Right lobe of liver (tissue), 6 donors: Measurements from ENCODE around the gene SASH1. TPM values are rescaled to one million over a fixed set of nuclear protein-coding genes. Genes with fewer than 3 reads are reported as not detected.

Experiments
- ATAC-seq, 4 donors: fragments of 200-7000 bp; cut with Tn5 transposase; one replicate each; pipeline ENCODE4 v1.9.1; 2020; ENCODE audit warnings: mild to moderate bottlenecking in 4 of 4, moderate library complexity in 4 of 4
- DNase-seq, 3 donors: peaks; one replicate each; pipeline ENCODE4 v3.0.0-alpha.2; 2020
- H3K27ac ChIP-seq, 3 donors: fragments of 200-600 bp; one replicate each; pipeline ENCODE4 v1.8.0; 2022
- H3K27me3 ChIP-seq, 2 donors: fragments of 200-600 bp; one replicate each; pipeline ENCODE4 v1.8.0; 2022
- H3K36me3 ChIP-seq, 4 donors: fragments of 200-600 bp; sonication (generic) in 1 of 4; one replicate each; pipeline versions ENCODE4 v1.5.1 to v1.8.0; 2017 to 2022; ENCODE audit warnings: control low read depth in 1 of 4
- H3K4me1 ChIP-seq, 4 donors: fragments of 200-600 bp; sonication (generic) in 1 of 4; one replicate each; pipeline versions ENCODE4 v1.5.1 to v1.8.0; 2017 to 2022; ENCODE audit warnings: control low read depth in 1 of 4
- H3K4me3 ChIP-seq, 3 donors: fragments of 200-600 bp; one replicate each; pipeline ENCODE4 v1.8.0; 2022
- H3K9me3 ChIP-seq, 4 donors: fragments of 200-600 bp; sonication (generic) in 1 of 4; one replicate each; pipeline versions ENCODE4 v1.5.1 to v1.8.0; 2017 to 2022; ENCODE audit warnings: control low read depth in 1 of 4
- CTCF ChIP-seq, 4 donors: fragments of 200-600 bp in 3 of 4; fragments of 450-650 bp in 1 of 4; IDR thresholded peaks; one replicate each; pipeline versions ENCODE4 v1.5.1 to v1.8.0; 2016 to 2022; ENCODE audit warnings: antibody characterized with exemption in 4 of 4, mild to moderate bottlenecking in 2 of 4
- POLR2A ChIP-seq: fragments of 450-650 bp; IDR thresholded peaks from one replicate; pipeline ENCODE4 v1.6.1; 2017; ENCODE audit warnings: antibody characterized with exemption, mild to moderate bottlenecking
- WGBS: methylation state at CpG from one replicate; pipeline ENCODE4 v1.1.6; 2018; ENCODE audit warnings: low coverage, low lambda C conversion rate; ENCODE audit not compliant: insufficient coverage; ENCODE audit errors: missing lambda C conversion rate; 5-methylcytosine and 5-hydroxymethylcytosine counted together
- intact Hi-C, 2 donors: fragments of 100-400 bp; cut with DNase I; formaldehyde crosslinking; loops; one replicate each; pipeline versions ENCODE4 v1.11.2 to v1.14.1; 2022
- total RNA-seq, 6 experiments: library from RNA; depleted of rRNA in 2 of 6; stranded (reverse); fragments of >200 nt in 2 of 6; fragmentation: NEBNext Ultra II Directional in 3 of 6; extraction: Animal tissue kit (Norgen Biotek cat#: 25700) in 3 of 6; gene quantifications; one replicate each; pipeline versions ENCODE4 v1.1.0 to v1.2.4, GENCODE V29; 2016 to 2023
- donor health status: DM: no; HTN: yes; CAD: no.
- donor health status: DM: no; HTN: no; CAD: no.
- donor health status: DM: no; HTN: no; CAD: no.
- donor health status: DM: no; HTN: yes; CAD: no.
- donor health status: DM: no; HTN: yes; CAD: no.

Gene SASH1
- total RNA-seq, 6 experiments from 2014 or later, result 12.0 to 19.0 (median 15.8) TPM

GRCh38 chr6:148451690-148452089, 109.1 kb downstream of the SASH1 start:
- DNase-seq (no peak), ATAC-seq (peak; percentile 51 to 73 (median 60))
- intact Hi-C loops, result no loop called here
- whole genome bisulfite sequencing, result 76% methylated on average over 3 of the region's 8 CpGs
- Histone ChIP-seq H3K27ac (no peak overlapping the region), H3K36me3 (no peaks in the 10 kb centered on the region), H3K27me3 (no peaks in the 10 kb centered on the region), H3K4me1 (no peaks in the 10 kb centered on the region), H3K9me3 (no peaks in the 10 kb centered on the region), H3K4me3 (no peak overlapping the region)
- TF ChIP-seq CTCF (IDR thresholded peaks at IDR 0.05) (no peak), POLR2A (no peak)

- ATAC-seq, result no peak
These were observed 110.2 kb downstream of the SASH1 start for GRCh38 chr6:148452876-148453275.

GRCh38 chr6:148453906-148454305, 111.3 kb downstream of the SASH1 start:
- H3K4me1 ChIP-seq, result no peaks in the 10 kb centered on the region
- ATAC-seq, result no peak
- H3K9me3 ChIP-seq, result no peaks in the 10 kb centered on the region
- no peaks in the 10 kb centered on the region for H3K36me3 ChIP-seq
- intact Hi-C loops, result no loop called here
- H3K4me3 ChIP-seq, result no peak overlapping the region
- H3K27me3 ChIP-seq, result no peaks in the 10 kb centered on the region
- no peak overlapping the region for H3K27ac ChIP-seq
- WGBS, result no CpG with 5 or more reads among the region's 7 CpGs
- DNase-seq, result no peak
- TF ChIP-seq POLR2A (no peak), CTCF (IDR thresholded peaks at IDR 0.05) (no peak)

More at GRCh38 chr6:148452876-148453275, 110.2 kb downstream of the SASH1 start:
- Histone ChIP-seq H3K36me3 (no peaks in the 10 kb centered on the region), H3K27me3 (no peaks in the 10 kb centered on the region), H3K27ac (no peak overlapping the region), H3K4me3 (no peak overlapping the region), H3K4me1 (no peaks in the 10 kb centered on the region), H3K9me3 (no peaks in the 10 kb centered on the region)
- 92% methylated on average over 5 of the region's 16 CpGs for WGBS
- TF ChIP-seq POLR2A, result no peak
- TF ChIP-seq CTCF (IDR thresholded peaks at IDR 0.05), result no peak
- DNase-seq, result no peak
- intact Hi-C loops, result no loop called here

GRCh38 chr6:148455225-148455624, 112.6 kb downstream of the SASH1 start:
- Histone ChIP-seq H3K9me3 (no peaks in the 10 kb centered on the region), H3K27ac (no peak overlapping the region), H3K36me3 (no peaks in the 10 kb centered on the region), H3K4me1 (no peaks in the 10 kb centered on the region), H3K4me3 (no peak overlapping the region), H3K27me3 (no peaks in the 10 kb centered on the region)
- no peak for TF ChIP-seq CTCF (IDR thresholded peaks at IDR 0.05)
- no peak for TF ChIP-seq POLR2A
- DNase-seq, result peak in 1 of 3 donors; percentile 34
- ATAC-seq, result peak; percentile 34 to 75 (median 62)
- intact Hi-C loops, result no loop called here
- WGBS, result 39% methylated on average over 9 of the region's 10 CpGs
